OCI-M2 (cell line): ENCODE results near the gene ZNF267.
"Not testable (repeated sequence)": the region's sequence is repeated elsewhere in the genome, so short reads cannot be mapped to it uniquely, and the experiment has no call there.

Experiments
- DNase-seq: peaks from one replicate; lab custom pipeline; 2025; ENCODE audit not compliant: unreplicated experiment; lab: John Stamatoyannopoulos, UW

ZNF267 gene

GRCh38 chr16:31873556-31874365, at the start of gene ZNF267:
Gene ZNF267 (plus strand): TSS chr16:31873807. CDS start chr16:31873967, 160 bp downstream.
- DNase-seq: no peak

GRCh38 chr16:31833047-31833446, 40.6 kb upstream of the ZNF267 start:
- no peak for DNase-seq

- DNase-seq: not testable (repeated sequence)
Measured at GRCh38 chr16:31836396-31836795, 37.2 kb upstream of the ZNF267 start.

GRCh38 chr16:31842864-31843263, 30.7 kb upstream of the ZNF267 start:
- DNase-seq: no peak

GRCh38 chr16:31848572-31848971, 25.0 kb upstream of the ZNF267 start:
- not testable (repeated sequence) for DNase-seq

GRCh38 chr16:31853291-31853690, 20.3 kb upstream of the ZNF267 start:
- no peak for DNase-seq

- DNase-seq: no peak
Measured at GRCh38 chr16:31860508-31860907, 13.1 kb upstream of the ZNF267 start.

GRCh38 chr16:31861455-31861854, 12.2 kb upstream of the ZNF267 start:
- no peak for DNase-seq

- no peak for DNase-seq
Measured at GRCh38 chr16:31862761-31863160, 10.8 kb upstream of the ZNF267 start.

- no peak for DNase-seq
Measured at GRCh38 chr16:31868164-31868563, 5.4 kb upstream of the ZNF267 start.

GRCh38 chr16:31868691-31869167, 4.9 kb upstream of the ZNF267 start:
- peak; percentile 22 for DNase-seq

GRCh38 chr16:31869511-31870201, 4.0 kb upstream of the ZNF267 start:
- DNase-seq: no peak

- DNase-seq: no peak
Measured at GRCh38 chr16:31870809-31871208, 2.8 kb upstream of the ZNF267 start.

- DNase-seq: no peak
Measured at GRCh38 chr16:31871510-31871909, 2.1 kb upstream of the ZNF267 start.

- no peak for DNase-seq
Measured at GRCh38 chr16:31872201-31872600, 1.4 kb upstream of the ZNF267 start.

- no peak for DNase-seq
Measured at GRCh38 chr16:31874366-31875111, 932 bp downstream of the ZNF267 start.

GRCh38 chr16:31875112-31875803, 1.7 kb downstream of the ZNF267 start:
- no peak for DNase-seq

GRCh38 chr16:31875928-31876547, 2.4 kb downstream of the ZNF267 start:
- DNase-seq: no peak

GRCh38 chr16:31876951-31877828, 3.6 kb downstream of the ZNF267 start:
- DNase-seq: no peak
